Esophagus squamous epithelium (tissue), 4 donors: ENCODE measurements around the gene TAF12.
A peak's percentile ranks its signal among the peaks of the same experiment; 100 is the strongest.

ENCODE experiments used
- CTCF ChIP-seq, 6 experiments: fragments of 450-650 bp in 4 of 6; fragments of 200-600 bp in 2 of 6; sonication (generic) in 2 of 6; IDR thresholded peaks; one replicate each; pipeline ENCODE4 v1.5.1; 2016 to 2019; ENCODE audit warnings: antibody characterized with exemption in 6 of 6, mild to moderate bottlenecking in 4 of 6, moderate library complexity in 4 of 6
- POLR2A ChIP-seq, 4 donors: fragments of 450-650 bp; IDR thresholded peaks; one replicate each; pipeline ENCODE4 v1.6.1; 2017; ENCODE audit warnings: antibody characterized with exemption in 4 of 4, mild to moderate bottlenecking in 4 of 4, moderate library complexity in 3 of 4

GRCh38 chr1:28602536-28603439 lies 40.1 kb downstream of the TAF12 start:
- TF ChIP-seq CTCF (IDR thresholded peaks at IDR 0.05) (peak; percentile 37 to 72 (median 64)), POLR2A (IDR thresholded peaks at IDR 0.05) (no peak)
